Smooth muscle cell (in vitro differentiated cells): ENCODE measurements around the gene RMI2. TPM values are rescaled to one million over a fixed set of nuclear protein-coding genes. Genes with fewer than 3 reads are reported as not detected.

Experiments used
- DNase-seq: peaks from one replicate; lab custom pipeline; 2025; ENCODE audit not compliant: unreplicated experiment; lab: John Stamatoyannopoulos, UW
- H2AFZ ChIP-seq: fragments of 200-600 bp; sonication (generic); 2 replicates; pipeline ENCODE4 v1.6.0; 2016; ENCODE audit warnings: antibody characterized with exemption, low read depth, mild to moderate bottlenecking
- H3F3A ChIP-seq: fragments of 200-600 bp; sonication (generic); 2 replicates; pipeline ENCODE4 v1.6.0; 2017; ENCODE audit warnings: antibody characterized with exemption, low read depth
- H3K27ac ChIP-seq: fragments of 200-600 bp; sonication (generic); 2 replicates; pipeline ENCODE4 v1.5.1; 2016; ENCODE audit warnings: low read depth, mild to moderate bottlenecking
- H3K27me3 ChIP-seq: fragments of 200-600 bp; sonication (generic); 2 replicates; pipeline ENCODE4 v1.6.1; 2016; ENCODE audit warnings: low read depth, mild to moderate bottlenecking
- H3K36me3 ChIP-seq: fragments of 200-600 bp; sonication (generic); 2 replicates; pipeline ENCODE4 v1.5.1; 2016; ENCODE audit warnings: low read depth
- H3K4me1 ChIP-seq: fragments of 200-600 bp; sonication (generic); 2 replicates; pipeline ENCODE4 v1.5.1; 2016; ENCODE audit warnings: low read depth
- H3K4me2 ChIP-seq: fragments of 200-600 bp; sonication (generic); 2 replicates; pipeline ENCODE4 v1.6.0; 2016; ENCODE audit warnings: mild to moderate bottlenecking
- H3K4me3 ChIP-seq: fragments of 200-600 bp; sonication (generic); 2 replicates; pipeline ENCODE4 v1.5.1; 2016; ENCODE audit warnings: mild to moderate bottlenecking
- H3K79me2 ChIP-seq: fragments of 200-600 bp; sonication (generic); 2 replicates; pipeline ENCODE4 v1.6.0; 2016; ENCODE audit warnings: low read depth, mild to moderate bottlenecking
- H3K9ac ChIP-seq: fragments of 200-600 bp; sonication (generic); 2 replicates; pipeline ENCODE4 v1.6.0; 2016; ENCODE audit warnings: low read depth
- H3K9me3 ChIP-seq: fragments of 200-600 bp; sonication (generic); replicated peaks from 2 replicates; pipeline ENCODE4 v1.5.1; 2016; ENCODE audit warnings: low read depth
- H4K20me1 ChIP-seq: fragments of 200-600 bp; sonication (generic); 2 replicates; pipeline ENCODE4 v1.6.0; 2016; ENCODE audit warnings: low read depth
- CTCF ChIP-seq: fragments of 200-600 bp; sonication (generic); IDR thresholded peaks from 2 replicates; pipeline ENCODE4 v1.5.1; 2017; ENCODE audit warnings: borderline replicate concordance, mild to moderate bottlenecking, antibody characterized with exemption; ENCODE audit not compliant: insufficient read depth, poor library complexity, severe bottlenecking
- WGBS: methylation state at CpG from one replicate; pipeline ENCODE4 v1.1.7; 2016; ENCODE audit warnings: low lambda C conversion rate; 5-methylcytosine and 5-hydroxymethylcytosine counted together
- polyA plus RNA-seq: library from polyadenylated mRNA; unstranded; fragments of >200 nt; fragmentation: Nextera tagmentation; extraction: Ambion mirVana; gene quantifications from 2 replicates; pipeline ENCODE4 v1.2.1, GENCODE V29; 2016
- total RNA-seq: library from RNA; depleted of rRNA; stranded (reverse); fragments of >200 nt; gene quantifications from 2 replicates; pipeline ENCODE4 v1.2.3, GENCODE V29; 2014

The RMI2 gene
- total and polyA plus RNA-seq, 2 experiments from 2014 or later: 6.1 to 11.3 TPM

DNA sequence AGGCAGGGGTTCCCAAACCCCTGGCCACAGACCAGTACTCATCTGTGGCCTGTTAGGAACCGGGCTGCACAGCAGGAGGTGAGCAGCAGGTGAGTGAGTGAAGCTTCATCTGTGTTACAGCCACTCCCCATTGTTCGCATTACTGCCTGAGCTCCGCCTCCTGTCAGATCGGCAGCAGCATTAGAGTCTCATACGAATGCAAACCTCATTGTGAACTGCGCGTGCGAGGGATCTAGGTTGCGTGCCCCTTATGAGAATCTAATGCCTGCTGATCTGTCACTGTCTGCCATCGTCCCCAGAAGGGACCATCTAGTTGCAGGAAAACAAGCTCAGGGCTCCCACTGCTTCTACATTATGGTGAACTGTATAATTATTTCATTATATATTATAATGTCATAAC lies 25.1 kb upstream of the RMI2 start:
- Histone ChIP-seq H2AFZ (no peak overlapping the region), H3F3A (no peaks in the 10 kb centered on the region)
- WGBS: 77% methylated on average over 10 of the region's 10 CpGs

GRCh38 chr16:11321662-11322061 lies 23.6 kb upstream of the RMI2 start:
- H3K4me1 ChIP-seq: peaks cover 1% of the 10 kb centered on the region
- no peaks in the 10 kb centered on the region for H4K20me1 ChIP-seq
- 52% methylated on average over 5 of the region's 5 CpGs for WGBS
- no peak overlapping the region for H3K4me2 ChIP-seq
- no peak overlapping the region for H3K9ac ChIP-seq
- no peaks in the 10 kb centered on the region for H3K9me3 ChIP-seq
- H3K36me3 ChIP-seq: no peaks in the 10 kb centered on the region
- H3F3A ChIP-seq: no peaks in the 10 kb centered on the region
- no peak overlapping the region for H3K4me3 ChIP-seq
- H2AFZ ChIP-seq: no peak overlapping the region
- no peak for DNase-seq
- no peaks in the 10 kb centered on the region for H3K79me2 ChIP-seq
- no peaks in the 10 kb centered on the region for H3K27me3 ChIP-seq
- TF ChIP-seq CTCF: no peak
- no peak overlapping the region for H3K27ac ChIP-seq

More for the DNA sequence above, 25.1 kb upstream of the RMI2 start:
- Histone ChIP-seq H3K9me3 (no peaks in the 10 kb centered on the region), H3K27ac (no peak overlapping the region), H4K20me1 (no peaks in the 10 kb centered on the region), H3K4me2 (no peak overlapping the region), H3K4me3 (no peak overlapping the region), H3K27me3 (no peaks in the 10 kb centered on the region), H3K36me3 (no peaks in the 10 kb centered on the region), H3K79me2 (no peaks in the 10 kb centered on the region), H3K4me1 (peaks cover 14% of the 10 kb centered on the region), H3K9ac (no peak overlapping the region)
- no peak for DNase-seq
- no peak for TF ChIP-seq CTCF

DNA sequence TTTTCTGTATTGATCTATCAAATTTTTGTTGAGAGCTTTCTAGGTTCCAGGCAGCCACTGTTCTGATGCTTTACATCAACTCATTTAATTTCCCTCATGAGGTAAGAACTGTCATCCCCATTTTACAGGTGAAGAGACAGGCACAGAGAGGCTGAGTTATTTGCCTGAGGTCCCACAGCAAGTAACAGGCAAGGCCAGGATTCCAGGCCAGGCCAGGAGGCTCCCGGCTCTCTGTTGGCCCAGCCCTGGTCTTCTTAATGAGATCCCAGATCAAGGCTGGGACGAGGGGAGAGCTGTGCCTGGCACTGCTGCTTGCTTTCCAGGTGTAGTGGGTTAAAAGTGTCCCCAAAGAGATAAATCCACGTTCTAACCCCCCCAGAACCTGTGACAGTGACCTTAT lies 22.4 kb upstream of the RMI2 start:
- DNase-seq: no peak
- no peaks in the 10 kb centered on the region for H3K4me1 ChIP-seq
- no peaks in the 10 kb centered on the region for H3K9me3 ChIP-seq
- 89% methylated on average over 3 of the region's 3 CpGs for WGBS
- H3K4me2 ChIP-seq: no peak overlapping the region
- H3K27ac ChIP-seq: no peak overlapping the region
- H3K79me2 ChIP-seq: no peaks in the 10 kb centered on the region
- no peaks in the 10 kb centered on the region for H3K36me3 ChIP-seq
- no peaks in the 10 kb centered on the region for H3K27me3 ChIP-seq
- H4K20me1 ChIP-seq: no peaks in the 10 kb centered on the region
- H3K9ac ChIP-seq: no peak overlapping the region
- no peak for TF ChIP-seq CTCF
- H2AFZ ChIP-seq: no peak overlapping the region
- no peaks in the 10 kb centered on the region for H3F3A ChIP-seq
- H3K4me3 ChIP-seq: no peak overlapping the region

DNA sequence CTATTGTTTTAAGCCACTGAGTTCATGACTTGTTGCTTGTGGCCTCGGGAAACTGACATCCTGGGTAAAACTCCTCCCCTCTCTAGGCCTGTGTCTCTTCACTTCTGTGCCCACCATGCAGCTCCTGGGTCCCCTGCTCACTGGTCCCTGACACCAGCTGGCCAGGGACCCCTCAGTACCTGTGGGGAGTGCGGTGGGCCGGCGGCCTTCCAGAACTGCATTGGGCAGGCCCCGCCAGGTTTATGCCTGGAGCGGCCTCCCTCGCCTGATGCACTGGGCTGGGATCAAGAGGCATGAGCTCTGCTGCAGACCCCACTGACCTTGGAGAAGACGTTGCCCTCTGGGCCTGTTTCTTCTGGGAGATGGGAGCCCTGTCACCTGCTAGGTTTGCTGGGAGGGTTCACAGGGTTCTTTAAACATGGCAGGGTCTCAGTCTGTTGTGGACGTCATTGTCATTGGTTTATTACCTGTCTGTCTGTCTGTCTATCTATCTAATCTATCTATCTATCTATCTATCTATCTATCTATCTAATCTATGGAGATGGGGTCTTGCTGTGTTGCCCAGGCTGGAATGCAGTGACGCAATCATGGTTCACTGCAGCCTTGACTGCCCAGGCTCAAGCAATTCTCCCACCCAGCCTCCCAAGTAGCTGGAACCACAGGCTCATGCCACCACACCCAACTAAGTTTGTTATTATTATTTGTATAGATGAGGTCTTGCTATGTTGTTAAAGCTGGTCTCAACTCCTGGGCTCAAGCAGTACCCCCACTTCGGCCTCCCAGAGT lies 21.5 kb upstream of the RMI2 start:
- Histone ChIP-seq H3K27me3 (no peaks in the 10 kb centered on the region), H3K4me3 (no peak overlapping the region), H2AFZ (no peak overlapping the region), H3K4me1 (peaks cover 4% of the 10 kb centered on the region), H3K79me2 (no peaks in the 10 kb centered on the region), H3F3A (no peaks in the 10 kb centered on the region), H3K36me3 (no peaks in the 10 kb centered on the region), H4K20me1 (no peaks in the 10 kb centered on the region), H3K4me2 (no peak overlapping the region), H3K27ac (no peak overlapping the region), H3K9ac (no peak overlapping the region), H3K9me3 (no peaks in the 10 kb centered on the region)
- no peak for TF ChIP-seq CTCF
- WGBS: 94% methylated on average over 11 of the region's 11 CpGs
- DNase-seq: no peak
